ENCODE results near the gene EPB41L2.

GRCh38 chr6:130847001-130847910 lies 215.8 kb downstream of the EPB41L2 start:
- TF ChIP-seq EZH2 (IDR thresholded peaks at IDR 0.05), result no peak
- TF ChIP-seq FOXP2 (optimal IDR thresholded peaks at IDR 0.05; ENCODE audit: control extremely low read depth, extremely low read length, insufficient read depth), result no peak
- TF ChIP-seq POLR2AphosphoS5 (IDR thresholded peaks at IDR 0.05; ENCODE audit: borderline replicate concordance, low read depth, low read length), result no peak

Data from SK-N-MC (cell line).